GM10847 (cell line): ENCODE measurements around the gene CRABP1.

Experiments
- POLR2A ChIP-seq: IDR thresholded peaks from 2 replicates; pipeline ENCODE4 v1.6.1; 2011; ENCODE audit not compliant: insufficient read length; ENCODE audit errors: extremely low read depth

The CRABP1 gene

DNA sequence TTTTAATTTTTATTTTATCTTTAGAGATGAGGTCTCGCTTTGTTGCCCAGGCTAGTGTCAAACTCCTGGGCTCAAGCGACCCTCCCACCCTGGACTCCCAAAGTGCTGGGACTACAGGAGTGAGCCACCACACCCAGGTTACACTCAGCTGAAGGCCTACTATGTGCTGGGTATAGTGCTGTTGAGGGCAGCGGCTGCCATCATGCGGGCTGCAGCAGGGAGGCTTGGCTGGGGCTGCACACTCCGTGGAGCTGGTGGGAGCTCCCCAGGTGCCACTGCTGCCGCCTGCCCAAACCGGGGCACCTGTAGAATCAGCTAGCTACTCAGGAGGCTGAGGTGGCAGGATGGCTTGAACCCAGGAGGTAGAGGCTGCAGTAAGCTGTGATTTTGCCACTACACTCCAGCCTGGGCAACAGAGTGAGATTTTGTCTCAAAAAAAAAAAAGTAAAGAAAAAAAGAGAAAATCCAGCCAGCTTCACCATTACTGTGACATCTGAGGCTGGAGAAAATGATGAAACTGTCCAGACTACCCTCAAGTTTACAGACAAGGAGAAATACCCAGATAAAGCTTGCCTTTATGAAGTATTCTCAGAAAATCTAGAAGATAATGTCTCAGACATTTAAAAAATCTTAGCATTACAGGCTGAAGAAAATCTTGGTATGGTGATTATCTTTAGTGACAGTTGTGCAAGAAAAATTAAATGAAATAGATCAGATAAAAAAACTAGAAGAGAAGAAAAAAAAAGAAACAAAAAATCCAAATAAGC, 42.1 kb downstream of the CRABP1 start:
- TF ChIP-seq POLR2A: no peak

DNA sequence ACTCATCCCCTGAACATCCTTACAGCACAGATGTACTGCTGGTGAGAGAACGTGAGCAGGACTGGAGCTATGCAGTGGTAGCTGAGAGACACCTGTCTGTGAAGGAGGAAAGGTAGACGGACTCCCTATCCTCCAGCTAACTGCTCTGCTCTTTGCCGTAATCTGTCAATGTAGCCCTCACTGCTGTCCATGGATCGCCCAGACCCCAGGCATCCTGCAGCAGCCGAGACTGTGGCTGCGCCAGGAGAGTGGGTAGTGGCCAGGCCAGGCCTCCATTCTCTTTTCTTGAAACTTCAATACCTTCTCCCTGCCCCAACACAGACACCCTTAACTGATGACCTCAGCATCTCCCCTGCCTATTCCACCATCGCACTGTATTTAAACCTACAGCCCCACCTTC, 44.5 kb downstream of the CRABP1 start:
- TF ChIP-seq POLR2A: no peak

DNA sequence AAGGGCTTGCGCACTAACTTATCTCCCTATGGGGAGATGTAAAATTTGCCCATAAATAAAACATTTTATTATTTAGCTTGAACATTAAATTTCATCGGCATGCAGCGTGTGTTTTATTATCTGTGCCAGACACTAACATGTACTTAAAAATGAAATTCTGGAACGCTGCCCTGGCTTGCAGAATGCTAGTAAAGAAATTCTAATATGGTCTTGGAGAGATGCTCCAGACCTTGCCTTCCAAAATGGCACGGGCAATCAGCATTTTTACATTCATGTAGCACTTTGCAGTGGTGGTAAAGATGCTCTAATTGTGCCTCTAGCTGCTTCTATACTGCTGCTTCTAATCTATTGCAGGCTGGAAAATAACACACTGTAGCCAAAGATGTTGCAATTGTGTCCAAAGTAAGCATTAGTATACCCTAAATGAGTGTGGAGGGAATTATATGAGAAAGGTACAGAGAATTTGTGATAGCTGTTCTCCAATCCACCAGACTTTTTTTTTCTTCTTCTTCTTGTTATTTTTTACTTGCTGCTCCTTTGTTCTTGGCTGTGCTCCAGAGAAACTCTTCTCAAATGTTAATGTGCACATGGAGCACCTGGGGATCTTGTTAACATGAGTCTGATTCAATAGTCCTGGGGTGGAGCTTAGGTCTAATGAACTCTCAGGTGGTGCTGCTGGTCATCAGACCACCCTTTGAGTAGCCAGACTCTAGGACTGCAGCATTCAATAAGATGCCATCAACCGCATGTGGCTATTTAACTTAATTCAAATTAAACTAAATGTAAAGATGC, 47.3 kb downstream of the CRABP1 start:
- no peak for TF ChIP-seq POLR2A

DNA sequence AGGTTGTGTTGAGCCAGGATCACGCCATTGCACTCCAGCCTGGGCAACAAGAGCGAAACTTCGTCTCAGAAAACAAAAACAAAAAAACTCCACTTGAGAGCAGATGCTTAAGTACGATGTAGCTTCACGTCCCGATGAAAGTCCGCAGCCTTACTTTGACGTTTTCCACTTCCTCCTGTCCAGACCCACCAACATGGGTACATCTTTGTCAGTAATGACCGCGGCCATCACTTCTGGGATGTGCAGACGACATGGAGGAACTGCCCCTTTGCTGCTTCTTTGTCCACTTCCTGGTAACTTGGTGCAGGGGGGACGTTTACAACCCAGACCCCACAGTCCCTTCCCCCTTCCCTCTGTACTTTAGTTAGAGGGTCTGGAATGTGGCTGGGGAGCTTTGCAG, 48.7 kb downstream of the CRABP1 start:
- no peak for TF ChIP-seq POLR2A

DNA sequence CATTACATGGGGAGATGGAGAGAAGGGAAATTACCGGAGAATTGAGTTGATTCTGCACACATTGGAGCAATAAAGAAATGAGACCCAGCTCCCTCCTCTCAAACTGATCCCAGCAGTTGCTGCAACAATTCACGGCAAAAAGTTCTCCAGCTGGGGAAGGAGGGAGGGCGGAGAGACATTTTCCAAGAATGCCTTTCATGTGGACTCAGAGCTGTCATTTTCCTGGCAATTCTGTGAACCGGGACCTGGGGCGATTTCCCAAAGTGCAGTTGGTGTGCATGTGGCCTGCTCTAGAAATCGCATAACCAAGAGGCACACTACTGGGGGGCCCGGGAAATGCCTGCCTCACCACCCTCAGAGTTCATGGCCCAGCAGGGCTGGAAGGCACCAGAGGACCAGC, 49.2 kb downstream of the CRABP1 start:
- no peak for TF ChIP-seq POLR2A

DNA sequence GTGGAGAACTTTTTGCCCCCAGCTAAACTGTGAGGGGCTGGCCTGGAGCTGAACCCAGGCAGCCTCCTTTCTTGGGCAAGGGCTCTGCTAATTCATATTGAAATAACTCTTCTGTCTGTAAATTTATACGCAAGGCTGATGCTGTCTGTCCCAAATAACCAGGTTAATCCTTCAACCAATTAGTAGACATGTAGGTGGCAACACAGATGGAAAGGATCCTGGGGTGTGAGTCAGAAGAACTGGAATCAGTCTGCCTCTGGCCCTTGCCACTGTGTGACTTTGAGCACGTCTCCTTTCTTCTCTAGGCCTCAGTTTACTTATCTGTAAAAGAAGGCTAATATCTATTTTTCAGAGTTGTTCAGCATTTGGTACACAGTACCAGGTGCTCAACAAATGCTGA, 49.6 kb downstream of the CRABP1 start:
- TF ChIP-seq POLR2A: no peak

DNA sequence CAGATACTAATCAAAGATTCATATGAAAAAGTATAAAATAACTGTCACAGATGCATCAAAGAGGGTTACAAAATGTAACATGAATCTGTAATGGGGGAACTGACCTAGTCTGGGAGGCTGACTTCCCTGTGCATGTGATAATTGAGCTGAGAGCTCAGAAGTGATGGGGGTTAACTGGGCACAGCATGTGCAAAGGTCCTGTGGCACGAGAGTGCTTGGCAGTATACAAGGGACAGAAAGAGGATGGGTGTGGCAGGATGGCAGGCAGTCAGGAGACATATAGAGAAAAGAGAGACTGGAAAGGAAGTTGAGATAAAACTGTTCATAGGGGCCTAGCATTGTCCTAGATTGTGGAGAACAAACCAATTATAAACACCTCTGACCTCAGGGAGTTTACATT, 50.1 kb downstream of the CRABP1 start:
- TF ChIP-seq POLR2A: no peak

DNA sequence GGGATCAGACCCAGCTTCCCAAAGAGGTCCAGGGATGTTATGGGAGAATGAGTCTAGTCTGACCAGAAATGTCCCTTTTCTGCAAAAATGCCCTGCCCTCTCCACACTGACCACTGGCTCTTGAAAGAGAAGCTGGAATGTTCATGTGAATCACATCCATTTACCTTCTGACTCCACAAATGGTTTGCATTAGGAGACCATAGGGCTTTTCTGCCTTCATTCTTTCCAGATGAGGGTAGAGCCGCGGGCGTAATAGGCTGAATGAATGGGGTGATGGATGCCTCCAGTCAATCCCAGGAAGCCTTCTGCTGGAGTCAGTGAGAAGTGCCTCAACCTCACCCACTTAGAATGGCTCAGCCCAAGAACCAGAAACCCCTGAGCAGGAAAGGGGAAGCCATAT, 50.7 kb downstream of the CRABP1 start:
- no peak for TF ChIP-seq POLR2A

DNA sequence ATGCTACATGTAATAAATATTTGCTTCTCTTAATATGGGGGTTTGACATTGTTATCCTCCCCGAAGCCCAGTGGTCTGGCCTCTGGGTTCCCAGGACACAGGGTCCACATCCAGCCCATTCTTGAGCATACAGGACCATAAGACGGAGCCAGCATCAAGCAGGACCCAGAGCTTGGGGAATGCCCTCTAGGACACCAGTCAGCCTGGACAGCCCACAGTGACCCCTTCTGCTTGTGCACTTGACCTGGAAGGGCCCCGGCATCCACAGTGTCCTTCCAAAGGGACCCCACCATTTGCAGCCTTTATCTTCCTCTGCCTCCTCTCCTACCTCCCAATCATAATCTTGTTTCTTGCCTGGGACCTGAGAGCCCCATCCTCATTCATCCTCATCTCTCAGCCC, 51.6 kb downstream of the CRABP1 start:
- TF ChIP-seq POLR2A: no peak

DNA sequence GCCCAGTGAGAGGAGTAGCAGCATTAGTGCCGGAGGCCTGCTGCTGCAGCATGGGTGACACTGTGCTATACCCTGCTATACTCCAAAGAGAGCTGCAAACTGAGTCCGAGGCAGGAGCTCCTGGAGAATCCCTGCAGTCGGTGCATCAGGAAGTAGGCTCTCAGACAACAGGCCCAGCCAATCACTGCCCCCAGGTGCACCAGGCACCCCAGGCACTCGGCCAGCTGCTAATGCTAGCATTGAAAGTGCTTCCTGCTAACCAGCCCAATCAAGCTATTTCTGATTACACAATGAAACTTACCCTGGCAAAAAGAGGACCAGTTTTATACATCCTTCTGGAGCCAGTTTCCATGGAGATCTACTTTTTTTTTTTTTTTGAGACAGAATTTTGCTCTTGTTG, 52.3 kb downstream of the CRABP1 start:
- no peak for TF ChIP-seq POLR2A

DNA sequence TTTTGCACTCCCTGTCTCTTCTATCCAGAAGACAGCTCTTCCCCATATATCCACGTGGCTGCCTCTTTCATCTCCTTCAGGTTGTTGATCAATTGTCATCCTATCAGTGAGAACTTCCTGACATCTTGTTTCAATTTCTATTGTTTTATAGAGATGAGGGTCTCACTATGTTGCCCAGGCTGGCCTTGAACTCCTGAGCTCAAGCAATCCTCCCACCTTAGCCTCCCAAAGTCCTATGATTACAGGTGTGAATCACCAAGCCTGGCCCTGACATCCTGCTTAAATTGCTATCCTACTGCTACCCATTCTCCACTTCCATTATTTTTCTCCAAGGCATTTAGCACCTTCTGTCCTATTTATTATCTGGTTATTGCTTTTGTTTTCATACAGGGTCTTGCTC, 53.0 kb downstream of the CRABP1 start:
- no peak for TF ChIP-seq POLR2A

DNA sequence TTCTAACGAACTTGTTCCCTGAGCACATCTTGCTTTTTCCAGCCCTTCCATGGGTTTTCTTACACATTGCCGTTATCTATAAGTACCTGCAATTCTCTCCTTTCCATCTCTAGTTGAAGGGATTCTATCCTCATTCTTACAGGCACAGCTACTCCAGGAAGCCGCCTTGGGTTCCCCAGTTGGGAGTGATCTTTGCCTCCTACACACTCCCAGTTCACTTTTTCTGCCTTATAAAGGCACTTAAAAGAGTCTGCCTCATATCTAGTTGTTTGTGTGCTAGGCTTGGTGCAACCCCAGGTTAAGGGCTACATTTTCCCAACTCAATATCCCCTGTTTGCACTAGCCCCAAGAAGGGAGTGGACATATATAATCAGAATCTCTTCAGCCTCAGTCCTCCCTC, 53.9 kb downstream of the CRABP1 start:
- TF ChIP-seq POLR2A: no peak

DNA sequence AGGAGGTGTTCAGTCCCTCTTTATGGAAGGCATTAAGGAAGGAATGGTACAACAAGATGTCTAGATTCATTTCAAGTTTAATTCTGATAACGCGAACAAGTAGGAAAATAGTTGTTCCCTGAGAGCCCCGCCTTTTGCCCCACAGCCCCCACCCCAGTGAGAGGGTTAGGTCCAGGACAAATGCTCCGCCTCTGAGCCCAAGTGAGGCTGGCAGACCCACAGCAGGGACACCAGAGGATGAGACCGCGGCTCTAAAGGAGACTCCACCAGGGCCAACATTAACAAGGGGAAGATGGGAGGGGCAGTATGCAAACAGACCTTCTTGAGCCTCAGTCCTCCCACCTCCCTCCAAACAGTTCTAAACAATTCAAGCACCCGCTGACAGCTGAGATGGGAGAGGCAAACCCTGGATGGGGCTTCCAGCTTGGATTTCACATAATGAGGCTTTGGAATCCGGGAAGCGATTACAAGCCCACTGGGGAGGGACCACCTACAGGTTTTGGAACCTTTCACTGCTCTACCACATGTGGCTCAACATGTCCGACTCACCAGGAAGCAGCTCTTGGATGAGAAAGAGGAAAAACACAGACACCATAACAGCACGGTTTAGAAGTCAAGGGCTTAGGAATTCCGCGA, 54.9 kb downstream of the CRABP1 start:
- no peak for TF ChIP-seq POLR2A

DNA sequence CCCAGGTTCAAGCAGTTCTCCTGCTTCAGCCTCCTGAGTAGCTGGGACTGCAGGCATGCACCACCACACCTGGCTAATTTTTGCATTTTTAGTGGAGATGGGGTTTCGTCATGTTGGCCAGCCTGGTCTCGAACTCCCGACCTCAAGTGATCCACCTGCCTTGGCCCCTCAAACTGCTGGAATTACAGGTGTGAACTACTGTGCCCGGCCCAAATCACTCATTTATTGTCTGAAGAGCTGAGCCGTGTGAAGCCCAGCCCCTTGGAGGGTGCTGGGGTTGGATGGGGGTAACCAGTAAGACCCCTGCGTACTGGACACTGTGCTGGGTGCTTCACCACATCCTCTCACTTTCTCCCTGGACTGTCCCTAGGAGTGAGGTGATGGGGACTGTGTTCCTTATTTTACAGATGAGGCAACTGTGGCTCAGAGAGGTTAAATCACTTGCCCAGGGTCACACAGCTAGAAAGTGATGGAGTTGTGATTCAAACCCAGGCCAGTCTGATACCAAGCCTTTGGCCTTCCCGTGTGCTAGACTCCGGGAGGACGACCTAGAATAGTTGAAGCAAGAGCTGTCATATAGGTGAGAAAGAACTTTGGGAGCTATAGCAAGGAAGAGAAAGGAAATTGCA, 56.1 kb downstream of the CRABP1 start:
- TF ChIP-seq POLR2A: no peak

DNA sequence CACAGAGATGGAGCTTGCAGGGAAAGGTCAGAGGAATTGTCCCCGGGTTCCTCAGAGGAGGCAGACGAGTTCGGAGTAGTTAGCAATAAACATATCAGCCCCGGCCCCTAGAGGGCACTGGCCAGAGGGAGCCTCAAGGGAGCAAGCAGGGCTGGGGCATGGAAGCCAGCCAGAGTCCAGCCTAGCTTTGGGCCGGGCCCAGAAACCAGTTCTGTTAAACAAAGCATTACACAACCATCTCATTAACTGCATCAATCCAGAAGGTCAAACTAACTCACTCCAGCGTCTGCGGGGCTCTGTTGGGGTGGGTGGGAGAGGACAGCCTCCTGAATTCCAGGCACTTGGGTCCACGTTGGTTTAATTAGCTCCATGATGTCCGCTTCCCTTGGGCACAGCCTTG, 56.8 kb downstream of the CRABP1 start:
- no peak for TF ChIP-seq POLR2A

DNA sequence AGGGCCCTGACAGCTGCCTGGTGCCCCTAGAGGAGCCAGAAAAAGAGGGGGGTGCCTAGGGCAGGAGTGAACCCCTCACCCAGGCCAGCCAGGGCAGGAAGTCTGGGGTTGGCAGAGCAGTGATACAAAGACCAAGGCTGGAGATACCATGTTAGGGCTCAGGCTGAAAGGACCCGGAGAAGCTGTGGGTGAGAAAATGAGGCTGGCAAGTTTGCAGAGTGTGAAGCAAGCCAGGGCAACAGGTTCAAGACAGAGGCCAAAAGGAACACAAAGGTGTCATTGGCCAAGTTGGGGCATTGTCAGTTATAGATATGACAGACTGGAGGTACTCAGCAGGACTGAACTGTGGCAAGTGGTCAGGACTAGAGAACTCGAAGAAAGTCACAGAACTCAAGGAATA, 57.2 kb downstream of the CRABP1 start:
- no peak for TF ChIP-seq POLR2A
